Muscle of leg (tissue), 11 donors: Measurements from ENCODE around the gene DIP2C. TPM values are rescaled to one million over a fixed set of nuclear protein-coding genes. Genes with fewer than 3 reads are reported as not detected.
"Not testable (repeated sequence)": the region's sequence is repeated elsewhere in the genome, so short reads cannot be mapped to it uniquely, and the experiment has no call there.

Experiments used
- DNase-seq: peaks from one replicate; pipeline ENCODE4 v3.0.0; 2013
- H3K27ac ChIP-seq: one replicate; pipeline ENCODE4 v1.5.1; 2013; ENCODE audit warnings: mild to moderate bottlenecking, low read length, control low read depth
- H3K27me3 ChIP-seq: one replicate; pipeline ENCODE4 v1.6.1; 2013; ENCODE audit warnings: low read length; ENCODE audit not compliant: control insufficient read depth, insufficient read depth
- H3K36me3 ChIP-seq: one replicate; pipeline ENCODE4 v1.6.1; 2013; ENCODE audit warnings: low read length; ENCODE audit not compliant: control insufficient read depth, insufficient read depth
- H3K4me1 ChIP-seq: one replicate; pipeline ENCODE4 v1.6.1; 2013; ENCODE audit warnings: low read length; ENCODE audit not compliant: control insufficient read depth, insufficient read depth
- H3K4me3 ChIP-seq: one replicate; pipeline ENCODE4 v1.5.1; 2013; ENCODE audit warnings: low read length, control low read depth
- H3K9me3 ChIP-seq: replicated peaks from 2 replicates; pipeline ENCODE4 v1.6.1; 2013; ENCODE audit warnings: low read depth, low read length; ENCODE audit not compliant: control insufficient read depth
- WGBS: methylation state at CpG from one replicate; pipeline ENCODE4 v1.1.5; 2013; ENCODE audit warnings: missing lambda C conversion rate; ENCODE audit not compliant: insufficient coverage; 5-methylcytosine and 5-hydroxymethylcytosine counted together
- polyA plus RNA-seq, 8 donors: library from polyadenylated mRNA; unstranded; fragments of 120-200 nt; gene quantifications; one replicate each; pipeline versions ENCODE4 v1.2.1 to v1.2.3, GENCODE V29; 2013; ENCODE audit warnings: inconsistent platforms in 1 of 8, low replicate concordance in 1 of 8; ENCODE audit not compliant: insufficient read length in 8 of 8, insufficient read depth in 1 of 8
- total RNA-seq: library from RNA; stranded (reverse); fragments of 120-200 nt; gene quantifications from one replicate; pipeline ENCODE4 v1.2.4, GENCODE V29; 2013

Gene DIP2C
- total and polyA plus RNA-seq, 9 donors: 15.1 to 30.8 (median 24.8) TPM

- peak; percentile 61 for DNase-seq
- peaks cover 29% of the 10 kb centered on the region for H3K36me3 ChIP-seq
- H3K4me1 ChIP-seq: peaks cover 10% of the 10 kb centered on the region
- no peaks in the 10 kb centered on the region for H3K9me3 ChIP-seq
- H3K27ac ChIP-seq: peak overlapping the region; percentile 84
- no peak overlapping the region for H3K4me3 ChIP-seq
- H3K27me3 ChIP-seq: no peaks in the 10 kb centered on the region
- WGBS: 57% methylated on average over 19 of the region's 22 CpGs
These were observed 361.3 kb downstream of the DIP2C start for GRCh38 chr10:327889-328852.

GRCh38 chr10:326894-327635 is 362.4 kb downstream of the DIP2C start:
- Histone ChIP-seq H3K4me3 (no peak overlapping the region), H3K36me3 (peaks cover 29% of the 10 kb centered on the region), H3K9me3 (no peaks in the 10 kb centered on the region), H3K4me1 (peaks cover 10% of the 10 kb centered on the region), H3K27me3 (no peaks in the 10 kb centered on the region), H3K27ac (no peak overlapping the region)
- 92% methylated on average over 24 of the region's 29 CpGs for WGBS
- DNase-seq: no peak

GRCh38 chr10:326350-326749 is 363.1 kb downstream of the DIP2C start:
- H3K9me3 ChIP-seq: no peaks in the 10 kb centered on the region
- H3K36me3 ChIP-seq: peaks cover 29% of the 10 kb centered on the region
- no peak for DNase-seq
- H3K27ac ChIP-seq: no peak overlapping the region
- no peak overlapping the region for H3K4me3 ChIP-seq
- peaks cover 10% of the 10 kb centered on the region for H3K4me1 ChIP-seq
- no peaks in the 10 kb centered on the region for H3K27me3 ChIP-seq
- WGBS: 77% methylated on average over 9 of the region's 11 CpGs

GRCh38 chr10:325282-325681 is 364.2 kb downstream of the DIP2C start:
- Histone ChIP-seq H3K4me3 (no peak overlapping the region), H3K4me1 (peaks cover 10% of the 10 kb centered on the region), H3K27ac (no peak overlapping the region), H3K9me3 (no peaks in the 10 kb centered on the region), H3K36me3 (peaks cover 34% of the 10 kb centered on the region), H3K27me3 (no peaks in the 10 kb centered on the region)
- WGBS: no CpG with 5 or more reads among the region's 8 CpGs
- DNase-seq: no peak

- no peaks in the 10 kb centered on the region for H3K9me3 ChIP-seq
- no peak overlapping the region for H3K4me3 ChIP-seq
- no peaks in the 10 kb centered on the region for H3K27me3 ChIP-seq
- 91% methylated on average over 13 of the region's 15 CpGs for WGBS
- no peak overlapping the region for H3K27ac ChIP-seq
- peaks cover 34% of the 10 kb centered on the region for H3K36me3 ChIP-seq
- peaks cover 8% of the 10 kb centered on the region for H3K4me1 ChIP-seq
- no peak for DNase-seq
These were observed 364.9 kb downstream of the DIP2C start for GRCh38 chr10:324593-324992.

GRCh38 chr10:323651-324293 is 365.7 kb downstream of the DIP2C start:
- H3K4me1 ChIP-seq: peaks cover 4% of the 10 kb centered on the region
- peaks cover 34% of the 10 kb centered on the region for H3K36me3 ChIP-seq
- no peaks in the 10 kb centered on the region for H3K9me3 ChIP-seq
- H3K27ac ChIP-seq: peak overlapping the region; percentile 11
- H3K27me3 ChIP-seq: no peaks in the 10 kb centered on the region
- peak; percentile 85 for DNase-seq
- WGBS: 29% methylated on average over 8 of the region's 15 CpGs
- H3K4me3 ChIP-seq: no peak overlapping the region

- WGBS: 95% methylated on average over 8 of the region's 43 CpGs
- not testable (repeated sequence) for H3K9me3 ChIP-seq, H3K27me3 ChIP-seq, H3K4me3 ChIP-seq, H3K27ac ChIP-seq, H3K4me1 ChIP-seq, DNase-seq
- H3K36me3 ChIP-seq: peaks cover 39% of the 10 kb centered on the region
These were observed 366.4 kb downstream of the DIP2C start for GRCh38 chr10:323046-323445.

GRCh38 chr10:320771-321170 is 368.7 kb downstream of the DIP2C start:
- Histone ChIP-seq H3K27ac (no peak overlapping the region), H3K9me3 (no peaks in the 10 kb centered on the region), H3K4me3 (no peak overlapping the region), H3K36me3 (peaks cover 38% of the 10 kb centered on the region), H3K27me3 (no peaks in the 10 kb centered on the region), H3K4me1 (peaks cover 10% of the 10 kb centered on the region)
- DNase-seq: no peak
- WGBS: 88% methylated on average over 10 of the region's 10 CpGs

GRCh38 chr10:317926-318325 is 371.5 kb downstream of the DIP2C start:
- Histone ChIP-seq H3K27me3 (no peaks in the 10 kb centered on the region), H3K36me3 (peaks cover 28% of the 10 kb centered on the region), H3K9me3 (no peaks in the 10 kb centered on the region), H3K4me1 (peaks cover 8% of the 10 kb centered on the region), H3K27ac (no peak overlapping the region), H3K4me3 (no peak overlapping the region)
- 85% methylated on average over 5 of the region's 12 CpGs for WGBS
- no peak for DNase-seq

- peak overlapping the region; percentile 13 for H3K27ac ChIP-seq
- 51% methylated on average over 11 of the region's 11 CpGs for WGBS
- DNase-seq: peak; percentile 56
These were observed 372.1 kb downstream of the DIP2C start for GRCh38 chr10:317271-317769.

More at GRCh38 chr10:317271-317769, 372.1 kb downstream of the DIP2C start:
- Histone ChIP-seq H3K4me3 (no peak overlapping the region), H3K36me3 (peaks cover 28% of the 10 kb centered on the region), H3K27me3 (no peaks in the 10 kb centered on the region), H3K4me1 (peaks cover 8% of the 10 kb centered on the region), H3K9me3 (no peaks in the 10 kb centered on the region)
